K562 (cell line): Measurements from ENCODE around the gene BMP2K. TPM values are rescaled to one million over a fixed set of nuclear protein-coding genes. Genes with fewer than 3 reads are reported as not detected.

Source experiments
- ATAC-seq: fragments of 200-7000 bp; cut with Tn5 transposase; 3 replicates; pipeline ENCODE4 v1.9.1; 2020; ENCODE audit warnings: moderate library complexity
- BruUV-seq: library from RNA; stranded (reverse); fragments of 400-500 nt; replicated peaks from 2 replicates; lab custom pipeline; 2021; lab: Mats Ljungman, UMichigan
- CTCF ChIA-PET: fragments of 300-600 bp; formaldehyde crosslinking; extraction: SDS; loops from one replicate; lab custom pipeline; 2021; ENCODE audit warnings: low intra/inter-chr PET ratio; lab: Yijun Ruan, JAX
- POLR2A ChIA-PET: fragments of 300-600, 350-650 bp; sonication (Branson Sonifier 250); formaldehyde crosslinking; extraction: SDS; loops from one replicate; lab custom pipeline; 2021; ENCODE audit warnings: antibody characterized with exemption, inconsistent platforms; lab: Yijun Ruan, JAX
- DNase-seq, 4 experiments: peaks; one replicate each; pipeline versions ENCODE4 v3.0.0 to v3.0.0-alpha.2; 2011 to 2018; ENCODE audit warnings: low spot score in 3 of 4, mixed read lengths in 3 of 4; ENCODE audit errors: extremely low read depth in 1 of 4
- FAIRE-seq: peaks from 2 replicates; lab custom pipeline; 2011; peaks lifted over from hg19 to GRCh38; lab: Jason Lieb, UNC
- H2AFZ ChIP-seq: 2 replicates; pipeline ENCODE4 v1.6.0; 2011; ENCODE audit warnings: low read depth, low read length, control low read depth, inconsistent platforms
- H3K27ac ChIP-seq: fragments of 200-600 bp; 3 replicates; pipeline ENCODE4 v1.8.0; 2011; ENCODE audit warnings: low read depth, mild to moderate bottlenecking, control low read depth, inconsistent platforms, low read length, moderate library complexity, mixed read lengths; ENCODE audit errors: extremely low read depth
- H3K27me3 ChIP-seq, 2 experiments: fragments of 300-600 bp in 1 of 2; 2 replicates in 1 of 2; 3 replicates in 1 of 2; pipeline versions ENCODE4 v1.6.0 to v1.8.0; 2011; ENCODE audit warnings: inconsistent platforms in 2 of 2, low read length in 2 of 2, mild to moderate bottlenecking in 1 of 2, mixed read lengths in 1 of 2, moderate library complexity in 1 of 2; ENCODE audit not compliant: control insufficient read depth in 2 of 2, insufficient read depth in 2 of 2
- H3K36me3 ChIP-seq: fragments of 300-600 bp; 3 replicates; pipeline ENCODE4 v1.8.0; 2011; ENCODE audit warnings: mild to moderate bottlenecking, low read length, inconsistent platforms; ENCODE audit not compliant: control insufficient read depth, insufficient read depth
- H3K4me1 ChIP-seq, 2 experiments: fragments of 200-600 bp in 1 of 2; replicated peaks in 1 of 2; 2 replicates in 1 of 2; 3 replicates in 1 of 2; pipeline versions ENCODE4 v1.5.1 to v1.8.0; 2011; ENCODE audit warnings: inconsistent platforms in 2 of 2, low read length in 2 of 2, mild to moderate bottlenecking in 1 of 2, mixed read lengths in 1 of 2, moderate library complexity in 1 of 2; ENCODE audit not compliant: control insufficient read depth in 2 of 2, insufficient read depth in 2 of 2
- H3K4me2 ChIP-seq: 2 replicates; pipeline ENCODE4 v1.6.1; 2011; ENCODE audit warnings: low read length, control low read depth, inconsistent platforms, mixed read lengths; ENCODE audit not compliant: insufficient read depth
- H3K4me3 ChIP-seq: fragments of 200-600 bp; sonication (generic), shearing (Covaris generic); 2 replicates; pipeline ENCODE4 v1.5.1; 2016; ENCODE audit warnings: control low read depth, inconsistent platforms
- H3K79me2 ChIP-seq: fragments of 200-600 bp; 3 replicates; pipeline ENCODE4 v1.8.0; 2011; ENCODE audit warnings: low read length, inconsistent platforms; ENCODE audit not compliant: control insufficient read depth, insufficient read depth
- H3K9ac ChIP-seq, 2 experiments: 2 replicates each; pipeline versions ENCODE4 v1.6.0 to v1.6.1; 2011; ENCODE audit warnings: low read depth in 2 of 2, low read length in 2 of 2, control low read depth in 1 of 2, inconsistent platforms in 1 of 2, mild to moderate bottlenecking in 1 of 2, mixed read lengths in 1 of 2; ENCODE audit not compliant: insufficient read depth in 1 of 2
- H3K9me1 ChIP-seq: one replicate; pipeline ENCODE4 v1.6.0; 2011; ENCODE audit warnings: inconsistent platforms, mild to moderate bottlenecking, low read length, moderate library complexity; ENCODE audit not compliant: control insufficient read depth, insufficient read depth
- H3K9me3 ChIP-seq: replicated peaks from 2 replicates; pipeline ENCODE4 v1.5.1; 2011; ENCODE audit warnings: low read depth, low read length, inconsistent platforms; ENCODE audit not compliant: control insufficient read depth, insufficient read depth
- H4K20me1 ChIP-seq: replicated peaks from 2 replicates; pipeline ENCODE4 v1.6.1; 2011; ENCODE audit warnings: low read length, inconsistent platforms, mixed read lengths; ENCODE audit not compliant: control insufficient read depth, insufficient read depth
- CCAR2 ChIP-seq: fragments of 200-400 bp; formaldehyde crosslinking; IDR thresholded peaks from 2 replicates; pipeline ENCODE4 v1.6.1; 2017; ENCODE audit warnings: mild to moderate bottlenecking, low read depth, low read length
- EGR1 ChIP-seq: fragments of 450-650 bp; conservative IDR thresholded peaks from 2 replicates; pipeline ENCODE4 v1.6.1; 2017; ENCODE audit warnings: mild to moderate bottlenecking
- ESRRA ChIP-seq: fragments of 450-650 bp; IDR thresholded peaks from 2 replicates; pipeline ENCODE4 v1.6.1; 2014; ENCODE audit warnings: low read depth, mild to moderate bottlenecking, moderate library complexity, borderline replicate concordance
- FOXA1 ChIP-seq: fragments of 450-650 bp; IDR thresholded peaks from 2 replicates; pipeline ENCODE4 v1.6.1; 2016; ENCODE audit warnings: mild to moderate bottlenecking, borderline replicate concordance
- FOXJ3 ChIP-seq: sonication (generic); formaldehyde crosslinking; IDR thresholded peaks from 2 replicates; pipeline ENCODE4 v1.4.0; 2020; ENCODE audit warnings: mild to moderate bottlenecking, missing genetic modification reagents
- HNRNPUL1 ChIP-seq: fragments of 200-400 bp; formaldehyde crosslinking; IDR thresholded peaks from 2 replicates; pipeline ENCODE4 v1.6.1; 2017; ENCODE audit warnings: low read length
- MXI1 ChIP-seq: IDR thresholded peaks from 2 replicates; pipeline ENCODE4 v1.6.1; 2011; ENCODE audit warnings: low read depth, mild to moderate bottlenecking, improper control_type of control experiment, low read length
- POLR2G ChIP-seq: fragments of 200-400 bp; formaldehyde crosslinking; IDR thresholded peaks from 2 replicates; pipeline ENCODE4 v1.6.1; 2017; ENCODE audit warnings: low read depth, mild to moderate bottlenecking, antibody characterized with exemption, low read length, moderate library complexity
- POU5F1 ChIP-seq: fragments of 150-350 bp; IDR thresholded peaks from 2 replicates; pipeline ENCODE4 v1.6.1; 2014; ENCODE audit warnings: borderline replicate concordance, low read length, low read depth, mild to moderate bottlenecking; ENCODE audit not compliant: partially characterized antibody
- PPARD ChIP-seq: fragments of 250-450 bp; sonication (Bioruptor Pico); IDR thresholded peaks from 2 replicates; pipeline ENCODE4 v1.8.0; 2022; ENCODE audit warnings: inconsistent platforms, mild to moderate bottlenecking, moderate library complexity
- SLC30A9 ChIP-seq: fragments of 250-450 bp; sonication (Bioruptor Pico); IDR thresholded peaks from 2 replicates; pipeline ENCODE4 v1.8.0; 2022; ENCODE audit warnings: mild to moderate bottlenecking, moderate library complexity
- SMAD2 ChIP-seq: fragments of 150-350 bp; IDR thresholded peaks from 2 replicates; pipeline ENCODE4 v1.6.1; 2014; ENCODE audit warnings: low read depth, mild to moderate bottlenecking, low read length
- SREBF1 ChIP-seq: fragments of 150-350 bp; IDR thresholded peaks from 2 replicates; pipeline ENCODE4 v1.6.1; 2014; ENCODE audit warnings: antibody characterized with exemption, low read depth, low read length, borderline replicate concordance
- SRSF7 ChIP-seq: fragments of 200-400 bp; formaldehyde crosslinking; optimal IDR thresholded peaks from 2 replicates; pipeline ENCODE3; 2017; ENCODE audit warnings: mild to moderate bottlenecking, low read depth, low read length
- TARDBP ChIP-seq: fragments of 450-650 bp; IDR thresholded peaks from 2 replicates; pipeline ENCODE4 v1.6.1; 2016
- ZFX ChIP-seq: sonication (generic); formaldehyde crosslinking; IDR thresholded peaks from 2 replicates; pipeline ENCODE4 v1.8.0; 2022; ENCODE audit warnings: mild to moderate bottlenecking, missing genetic modification reagents, moderate library complexity
- ZNF3 ChIP-seq: fragments of 250-450 bp; sonication (Bioruptor Pico); IDR thresholded peaks from 2 replicates; pipeline ENCODE4 v1.5.0; 2021; ENCODE audit warnings: mild to moderate bottlenecking, moderate library complexity
- ZNF408 ChIP-seq: fragments of 250-450 bp; sonication (Bioruptor Pico); IDR thresholded peaks from 2 replicates; pipeline ENCODE4 v1.4.0; 2020; ENCODE audit warnings: low read depth, mild to moderate bottlenecking, moderate library complexity
- WGBS: fragments of 100-300 bp; shearing (Covaris generic); methylation state at CpG from one replicate; pipeline ENCODE4 v1.1.6; 2016; ENCODE audit warnings: low coverage, mixed read lengths; ENCODE audit not compliant: insufficient coverage; ENCODE audit errors: missing lambda C conversion rate; 5-methylcytosine and 5-hydroxymethylcytosine counted together
- in situ Hi-C: fragments of 300-500 bp; cut with MboI; formaldehyde crosslinking; loops from 4 replicates; pipeline ENCODE4 v1.15.0; 2018; ENCODE audit warnings: inconsistent platforms, mixed read lengths
- intact Hi-C: fragments of 100-400 bp; cut with micrococcal nuclease; formaldehyde crosslinking; loops from 2 replicates; pipeline ENCODE4 v1.14.2; 2022
- polyA plus RNA-seq, 8 experiments: library from polyadenylated mRNA; depleted of rRNA in 4 of 8; stranded (reverse) in 5 of 8; unstranded in 3 of 8; fragments of >200 nt; fragmentation: Nextera tagmentation in 2 of 8; fragmentation: Illumina TruSeq in 1 of 8; extraction: Ambion mirVana in 2 of 8; extraction: Trizol in 1 of 8; gene quantifications; 2 replicates each; pipeline versions ENCODE4 v1.2.1 to v1.2.3, GENCODE V29; 2011 to 2014; ENCODE audit warnings: inconsistent platforms in 1 of 8, missing spikeins in 1 of 8
- total RNA-seq, 7 experiments: library from RNA; depleted of rRNA in 6 of 7; stranded (reverse); fragments of >200 nt in 6 of 7; fragmentation: Illumina TruSeq in 2 of 7; extraction: Trizol in 2 of 7; gene quantifications; 2 replicates each; pipeline versions ENCODE4 v1.2.1 to v1.2.3, GENCODE V29; 2011 to 2021; ENCODE audit warnings: low replicate concordance in 1 of 7
- TF ChIP-seq, protein P1 (sequence below), 2 experiments: fragments of 450-650 bp; conservative IDR thresholded peaks; 2 replicates each; pipeline ENCODE4 v1.6.1; 2017; ENCODE audit warnings: mild to moderate bottlenecking in 2 of 2, moderate library complexity in 2 of 2
- TF ChIP-seq, protein P2 (sequence below): fragments of 250-450 bp; sonication (Bioruptor Pico); IDR thresholded peaks from 2 replicates; pipeline ENCODE4 v1.4.0; 2020; ENCODE audit warnings: mild to moderate bottlenecking

Gene BMP2K
- total and polyA plus RNA-seq, 9 of the 15 experiments (the other 6 are each of a cell fraction or from before 2014, with no cell fraction given): 17.0 to 217 (median 104) TPM

DNA sequence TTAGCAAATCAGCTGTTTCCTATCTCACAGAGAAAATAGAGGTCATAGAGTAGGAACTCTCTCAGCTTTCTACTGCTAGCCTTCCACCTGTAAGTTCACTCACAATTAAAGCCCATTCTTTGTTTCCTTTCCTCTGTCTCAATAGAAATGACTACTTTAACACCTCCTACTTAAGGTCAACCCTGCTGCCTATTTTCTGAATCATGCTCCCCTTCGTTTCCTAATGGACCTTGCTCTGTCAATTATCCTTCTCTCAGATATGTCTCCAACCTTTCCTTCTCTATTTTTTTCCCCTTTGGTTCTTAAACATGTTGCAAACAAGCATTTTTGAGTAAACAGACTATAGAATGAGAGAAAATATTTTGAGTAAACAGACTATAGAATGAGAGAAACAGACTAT, 168.2 kb downstream of the BMP2K start:
- ChIA-PET POLR2A (no interaction called here), CTCF (no interaction called here)
- no peaks in the 10 kb centered on the region for H3K9me1 ChIP-seq
- no peaks in the 10 kb centered on the region for H3K36me3 ChIP-seq
- 25% methylated on average over 1 of the region's 1 CpG for WGBS
- no peak overlapping the region for H3K4me3 ChIP-seq
- BruUV-seq: no TSS peak
- H2AFZ ChIP-seq: no peak overlapping the region
- H3K4me1 ChIP-seq: peaks cover 3 to 7% of the 10 kb centered on the region in 2 experiments; a peak in 3 of 5 replicates
- DNase-seq (no peak), FAIRE-seq (no peak), ATAC-seq (no peak)
- H3K27me3 ChIP-seq: no peaks in the 10 kb centered on the region
- H3K27ac ChIP-seq: no peak overlapping the region
- no peaks in the 10 kb centered on the region for H3K79me2 ChIP-seq
- no peak overlapping the region for H3K9ac ChIP-seq
- H4K20me1 ChIP-seq: no peaks in the 10 kb centered on the region
- no peaks in the 10 kb centered on the region for H3K9me3 ChIP-seq
- H3K4me2 ChIP-seq: no peak overlapping the region
- intact Hi-C loops: loop anchor here (10.0 kb wide), 1 partner anchor 990 kb away; no protein-coding TSS in a partner anchor
- TF ChIP-seq TARDBP (no peak), POLR2G (no peak), PPARD (CRISPR knock-in tag) (no peak), EGR1 (no peak), ESRRA (no peak), SMAD2 (no peak), MXI1 (no peak), ZFX (CRISPR knock-in tag) (no peak), FOXJ3 (no peak), CCAR2 (no peak), SREBF1 (no peak), SLC30A9 (no peak), FOXA1 (no peak), SRSF7 (no peak), POU5F1 (no peak), ZNF408 (CRISPR knock-in tag) (no peak), ZNF3 (CRISPR knock-in tag) (no peak), HNRNPUL1 (no peak)
- TF ChIP-seq, protein P1, sequence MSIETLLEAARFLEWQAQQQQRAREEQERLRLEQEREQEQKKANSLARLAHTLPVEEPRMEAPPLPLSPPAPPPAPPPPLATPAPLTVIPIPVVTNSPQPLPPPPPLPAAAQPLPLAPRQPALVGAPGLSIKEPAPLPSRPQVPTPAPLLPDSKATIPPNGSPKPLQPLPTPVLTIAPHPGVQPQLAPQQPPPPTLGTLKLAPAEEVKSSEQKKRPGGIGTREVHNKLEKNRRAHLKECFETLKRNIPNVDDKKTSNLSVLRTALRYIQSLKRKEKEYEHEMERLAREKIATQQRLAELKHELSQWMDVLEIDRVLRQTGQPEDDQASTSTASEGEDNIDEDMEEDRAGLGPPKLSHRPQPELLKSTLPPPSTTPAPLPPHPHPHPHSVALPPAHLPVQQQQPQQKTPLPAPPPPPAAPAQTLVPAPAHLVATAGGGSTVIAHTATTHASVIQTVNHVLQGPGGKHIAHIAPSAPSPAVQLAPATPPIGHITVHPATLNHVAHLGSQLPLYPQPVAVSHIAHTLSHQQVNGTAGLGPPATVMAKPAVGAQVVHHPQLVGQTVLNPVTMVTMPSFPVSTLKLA (conservative IDR thresholded peaks at IDR 0.05): no peak
- TF ChIP-seq, protein P2, sequence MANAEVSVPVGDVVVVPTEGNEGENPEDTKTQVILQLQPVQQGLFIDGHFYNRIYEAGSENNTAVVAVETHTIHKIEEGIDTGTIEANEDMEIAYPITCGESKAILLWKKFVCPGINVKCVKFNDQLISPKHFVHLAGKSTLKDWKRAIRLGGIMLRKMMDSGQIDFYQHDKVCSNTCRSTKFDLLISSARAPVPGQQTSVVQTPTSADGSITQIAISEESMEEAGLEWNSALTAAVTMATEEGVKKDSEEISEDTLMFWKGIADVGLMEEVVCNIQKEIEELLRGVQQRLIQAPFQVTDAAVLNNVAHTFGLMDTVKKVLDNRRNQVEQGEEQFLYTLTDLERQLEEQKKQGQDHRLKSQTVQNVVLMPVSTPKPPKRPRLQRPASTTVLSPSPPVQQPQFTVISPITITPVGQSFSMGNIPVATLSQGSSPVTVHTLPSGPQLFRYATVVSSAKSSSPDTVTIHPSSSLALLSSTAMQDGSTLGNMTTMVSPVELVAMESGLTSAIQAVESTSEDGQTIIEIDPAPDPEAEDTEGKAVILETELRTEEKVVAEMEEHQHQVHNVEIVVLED (CRISPR knock-in tag): no peak
- in situ Hi-C loops: no loop called here
